OCI-LY1 (cell line): Measurements from ENCODE around the gene TBL1X.

Experiments
- H2AFZ ChIP-seq: fragments of 200-600 bp; sonication (generic), shearing (Covaris generic); 2 replicates; pipeline ENCODE4 v1.6.0; 2014; ENCODE audit warnings: antibody characterized with exemption, mild to moderate bottlenecking, low read length
- H3F3A ChIP-seq: fragments of 200-600 bp; sonication (generic), shearing (Covaris generic); 2 replicates; pipeline ENCODE4 v1.6.0; 2014; ENCODE audit warnings: mild to moderate bottlenecking, antibody characterized with exemption, low read length, moderate library complexity; ENCODE audit not compliant: insufficient read depth
- H3K27ac ChIP-seq: fragments of 200-600 bp; sonication (generic); 2 replicates; pipeline ENCODE4 v1.5.1; 2014; ENCODE audit warnings: low read length, mixed run types, mild to moderate bottlenecking, low read depth; ENCODE audit not compliant: poor library complexity, severe bottlenecking
- H3K27me3 ChIP-seq: fragments of 200-600 bp; sonication (generic); 2 replicates; pipeline ENCODE4 v1.6.0; 2014; ENCODE audit warnings: antibody characterized with exemption, mild to moderate bottlenecking, low read length, moderate library complexity; ENCODE audit not compliant: insufficient read depth
- H3K36me3 ChIP-seq: fragments of 200-600 bp; sonication (generic); 2 replicates; pipeline ENCODE4 v1.6.1; 2014; ENCODE audit warnings: mild to moderate bottlenecking, antibody characterized with exemption, low read length, moderate library complexity, mixed read lengths; ENCODE audit not compliant: insufficient read depth
- H3K4me1 ChIP-seq: fragments of 200-600 bp; sonication (generic); 2 replicates; pipeline ENCODE4 v1.5.1; 2014; ENCODE audit warnings: mild to moderate bottlenecking, low read length, moderate library complexity; ENCODE audit not compliant: insufficient read depth, severe bottlenecking
- H3K4me2 ChIP-seq: fragments of 200-600 bp; sonication (generic), shearing (Covaris generic); 2 replicates; pipeline ENCODE4 v1.6.1; 2014; ENCODE audit warnings: low read length
- H3K4me3 ChIP-seq: fragments of 200-600 bp; sonication (generic); 2 replicates; pipeline ENCODE4 v1.5.1; 2014; ENCODE audit warnings: low read length, low read depth, mild to moderate bottlenecking, mixed read lengths; ENCODE audit not compliant: poor library complexity, severe bottlenecking
- H3K79me2 ChIP-seq: fragments of 200-600 bp; shearing (Covaris generic); 2 replicates; pipeline ENCODE4 v1.6.1; 2016; ENCODE audit warnings: mixed run types, low read length, mixed read lengths; ENCODE audit not compliant: insufficient read depth
- H3K9ac ChIP-seq: fragments of 200-600 bp; sonication (generic), shearing (Covaris generic); 2 replicates; pipeline ENCODE4 v1.6.1; 2014; ENCODE audit warnings: mild to moderate bottlenecking, low read length, mixed read lengths
- H3K9me2 ChIP-seq: fragments of 200-600 bp; sonication (generic), shearing (Covaris generic); 2 replicates; pipeline ENCODE4 v1.6.1; 2014; ENCODE audit warnings: low read depth, mild to moderate bottlenecking, low read length, mixed read lengths
- H3K9me3 ChIP-seq: fragments of 200-600 bp; shearing (Covaris generic); 2 replicates; pipeline ENCODE4 v1.6.1; 2014; ENCODE audit warnings: low read length, mixed read lengths
- H4K20me1 ChIP-seq: fragments of 200-600 bp; sonication (generic), shearing (Covaris generic); 2 replicates; pipeline ENCODE4 v1.6.0; 2016; ENCODE audit warnings: mild to moderate bottlenecking, low read length; ENCODE audit not compliant: insufficient read depth
- EZH2 ChIP-seq: fragments of 200-600 bp; sonication (generic), shearing (Covaris generic); IDR thresholded peaks from 2 replicates; pipeline ENCODE4 v1.8.0; 2017; ENCODE audit warnings: borderline replicate concordance, mixed run types, mild to moderate bottlenecking, antibody characterized with exemption, low read length, moderate library complexity, mixed read lengths
- TF ChIP-seq, protein P1 (sequence below): fragments of 200-600 bp; sonication (generic), shearing (Covaris generic); IDR thresholded peaks from 2 replicates; pipeline ENCODE4 v1.5.1; 2017; ENCODE audit warnings: mild to moderate bottlenecking, antibody characterized with exemption, low read length, moderate library complexity, mixed read lengths

Gene TBL1X

DNA sequence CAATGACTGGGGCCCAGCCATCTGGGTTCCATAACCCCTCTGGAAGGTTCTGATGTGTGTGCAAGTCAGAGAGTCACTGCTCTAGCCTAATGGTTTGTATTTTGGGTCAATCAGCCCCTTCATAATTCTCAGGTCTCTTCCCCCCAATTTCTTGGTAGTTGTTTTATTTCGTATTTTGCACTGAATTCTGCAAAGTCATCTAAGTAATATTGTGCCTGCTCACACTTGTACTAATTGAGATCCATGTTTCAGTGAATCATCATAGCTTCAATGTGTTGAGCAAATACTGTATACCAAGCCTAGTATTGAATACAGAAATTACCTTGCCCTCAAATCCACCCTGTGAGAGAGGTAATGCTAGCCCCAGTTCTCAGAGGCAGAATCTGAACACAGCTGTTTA lies 28.0 kb upstream of the TBL1X start:
- Histone ChIP-seq H3K9me3 (no peaks in the 10 kb centered on the region), H3K9me2 (no peaks in the 10 kb centered on the region), H3K4me2 (no peak overlapping the region), H4K20me1 (no peaks in the 10 kb centered on the region), H2AFZ (no peak overlapping the region), H3K79me2 (no peaks in the 10 kb centered on the region), H3K4me3 (no peak overlapping the region), H3K36me3 (no peaks in the 10 kb centered on the region), H3F3A (no peaks in the 10 kb centered on the region), H3K27me3 (no peaks in the 10 kb centered on the region), H3K9ac (no peak overlapping the region), H3K4me1 (peaks cover 25% of the 10 kb centered on the region), H3K27ac (peak overlapping the region; percentile 17)
- TF ChIP-seq EZH2: no peak
- TF ChIP-seq, protein P1, sequence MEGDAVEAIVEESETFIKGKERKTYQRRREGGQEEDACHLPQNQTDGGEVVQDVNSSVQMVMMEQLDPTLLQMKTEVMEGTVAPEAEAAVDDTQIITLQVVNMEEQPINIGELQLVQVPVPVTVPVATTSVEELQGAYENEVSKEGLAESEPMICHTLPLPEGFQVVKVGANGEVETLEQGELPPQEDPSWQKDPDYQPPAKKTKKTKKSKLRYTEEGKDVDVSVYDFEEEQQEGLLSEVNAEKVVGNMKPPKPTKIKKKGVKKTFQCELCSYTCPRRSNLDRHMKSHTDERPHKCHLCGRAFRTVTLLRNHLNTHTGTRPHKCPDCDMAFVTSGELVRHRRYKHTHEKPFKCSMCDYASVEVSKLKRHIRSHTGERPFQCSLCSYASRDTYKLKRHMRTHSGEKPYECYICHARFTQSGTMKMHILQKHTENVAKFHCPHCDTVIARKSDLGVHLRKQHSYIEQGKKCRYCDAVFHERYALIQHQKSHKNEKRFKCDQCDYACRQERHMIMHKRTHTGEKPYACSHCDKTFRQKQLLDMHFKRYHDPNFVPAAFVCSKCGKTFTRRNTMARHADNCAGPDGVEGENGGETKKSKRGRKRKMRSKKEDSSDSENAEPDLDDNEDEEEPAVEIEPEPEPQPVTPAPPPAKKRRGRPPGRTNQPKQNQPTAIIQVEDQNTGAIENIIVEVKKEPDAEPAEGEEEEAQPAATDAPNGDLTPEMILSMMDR: no peak

DNA sequence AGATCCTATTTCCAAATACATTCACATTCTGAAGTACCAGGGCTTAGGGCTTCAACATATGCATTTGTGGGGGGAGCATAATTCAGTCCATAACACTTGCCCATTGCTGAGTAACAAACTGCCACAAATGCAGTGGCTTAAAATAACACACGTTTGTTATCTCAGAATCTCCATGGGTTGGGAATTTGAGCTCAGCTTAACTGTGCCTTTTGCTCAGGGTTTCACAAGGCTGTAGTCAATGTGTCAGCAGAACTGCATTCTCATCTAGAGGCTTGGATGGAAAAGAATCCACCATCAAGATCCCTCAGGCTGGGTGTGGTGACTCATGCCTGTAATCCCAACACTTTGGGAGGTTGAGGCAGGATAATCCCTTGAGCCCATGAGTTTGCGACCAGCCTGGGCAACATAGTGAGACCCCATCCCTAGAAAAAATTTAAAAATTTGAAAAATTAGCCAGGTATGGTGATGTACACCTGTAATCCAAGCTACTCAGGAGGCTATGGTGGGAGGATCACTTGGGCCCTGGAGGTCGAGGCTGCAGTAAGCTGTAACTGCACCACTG lies 25.8 kb upstream of the TBL1X start:
- no peaks in the 10 kb centered on the region for H3K27me3 ChIP-seq
- no peaks in the 10 kb centered on the region for H3K9me3 ChIP-seq
- no peaks in the 10 kb centered on the region for H3K9me2 ChIP-seq

DNA sequence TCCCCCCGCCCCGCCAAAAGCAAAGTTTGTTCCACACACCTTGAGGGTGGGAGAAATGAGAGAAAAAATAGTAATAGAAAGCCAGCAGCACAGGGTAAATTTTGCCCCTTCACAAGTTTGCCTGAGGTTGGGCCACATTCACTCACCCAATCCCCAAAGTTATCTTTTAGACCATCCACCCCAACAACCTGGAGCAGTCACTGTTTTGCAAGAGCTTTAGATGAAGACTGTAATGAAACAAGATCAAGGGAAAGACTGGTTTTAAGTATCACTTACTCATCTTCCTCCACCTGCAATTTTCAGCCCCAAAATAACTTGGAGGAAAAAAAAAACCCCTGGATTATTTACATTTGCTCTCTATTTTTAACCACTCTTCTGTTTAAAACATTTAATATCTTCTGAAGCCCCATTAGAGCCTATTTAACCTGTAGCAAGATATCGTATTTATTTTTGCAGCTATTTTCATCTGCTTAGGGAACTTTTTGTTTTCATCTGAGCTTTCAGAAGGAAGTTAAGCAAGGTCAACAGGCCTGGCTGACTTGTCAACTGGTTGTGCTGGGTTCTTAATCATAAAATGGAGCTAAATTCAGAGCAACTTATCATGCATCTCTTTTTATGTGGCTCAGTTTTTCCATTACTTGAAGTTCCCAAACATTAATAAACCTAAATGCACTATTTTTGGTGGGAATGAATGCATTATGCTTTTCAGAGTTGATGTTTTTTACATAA lies 24.6 kb upstream of the TBL1X start:
- Histone ChIP-seq H3K9me3 (no peaks in the 10 kb centered on the region), H3K9me2 (no peaks in the 10 kb centered on the region), H2AFZ (no peak overlapping the region; the same call in 1 of the 2 replicates), H3K4me3 (no peak overlapping the region), H3K4me1 (peaks cover 33% of the 10 kb centered on the region), H3K27me3 (no peaks in the 10 kb centered on the region), H4K20me1 (no peaks in the 10 kb centered on the region), H3K79me2 (no peaks in the 10 kb centered on the region), H3K27ac (peak overlapping the region; percentile 31), H3F3A (no peaks in the 10 kb centered on the region), H3K36me3 (no peaks in the 10 kb centered on the region), H3K4me2 (no peak overlapping the region), H3K9ac (no peak overlapping the region)
- no peak for TF ChIP-seq EZH2
- TF ChIP-seq, protein P1: no peak

More for the DNA sequence above, 25.8 kb upstream of the TBL1X start:
- Histone ChIP-seq H3K36me3 (no peaks in the 10 kb centered on the region), H3K9ac (no peak overlapping the region), H3K4me2 (no peak overlapping the region), H3F3A (no peaks in the 10 kb centered on the region), H3K79me2 (no peaks in the 10 kb centered on the region), H3K4me1 (peaks cover 25% of the 10 kb centered on the region), H4K20me1 (no peaks in the 10 kb centered on the region), H3K4me3 (no peak overlapping the region), H3K27ac (no peak overlapping the region), H2AFZ (no peak overlapping the region)
- TF ChIP-seq, protein P1: no peak
- no peak for TF ChIP-seq EZH2
